ENCODE data around the gene POLR2M. TPM values are rescaled to one million over a fixed set of nuclear protein-coding genes. Genes with fewer than 3 reads are reported as not detected.

Gene POLR2M
- total RNA-seq, 1 donor: 71.7 TPM

DNA sequence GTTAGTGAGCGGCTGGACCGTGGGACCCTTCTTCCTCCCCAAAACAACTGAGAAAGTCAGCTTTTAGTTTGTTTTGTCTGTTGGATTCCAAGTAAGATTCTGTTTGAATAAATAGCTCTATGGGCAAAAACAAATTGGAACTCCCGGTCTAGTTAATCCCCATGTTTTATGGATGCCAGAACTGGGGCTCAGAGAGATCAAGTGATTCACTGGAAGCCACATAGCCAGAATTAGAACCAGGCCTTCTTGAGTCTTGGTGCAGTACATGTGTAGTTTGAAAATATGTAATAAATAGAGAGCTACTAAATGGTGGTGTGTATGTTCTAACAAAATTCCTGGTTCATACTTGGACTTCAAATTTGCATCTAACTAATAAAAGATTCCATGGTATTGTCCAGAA lies 29.3 kb upstream of the POLR2M start:
- DNase-seq (ENCODE audit: low read depth): no peak
- TF ChIP-seq, protein P1, sequence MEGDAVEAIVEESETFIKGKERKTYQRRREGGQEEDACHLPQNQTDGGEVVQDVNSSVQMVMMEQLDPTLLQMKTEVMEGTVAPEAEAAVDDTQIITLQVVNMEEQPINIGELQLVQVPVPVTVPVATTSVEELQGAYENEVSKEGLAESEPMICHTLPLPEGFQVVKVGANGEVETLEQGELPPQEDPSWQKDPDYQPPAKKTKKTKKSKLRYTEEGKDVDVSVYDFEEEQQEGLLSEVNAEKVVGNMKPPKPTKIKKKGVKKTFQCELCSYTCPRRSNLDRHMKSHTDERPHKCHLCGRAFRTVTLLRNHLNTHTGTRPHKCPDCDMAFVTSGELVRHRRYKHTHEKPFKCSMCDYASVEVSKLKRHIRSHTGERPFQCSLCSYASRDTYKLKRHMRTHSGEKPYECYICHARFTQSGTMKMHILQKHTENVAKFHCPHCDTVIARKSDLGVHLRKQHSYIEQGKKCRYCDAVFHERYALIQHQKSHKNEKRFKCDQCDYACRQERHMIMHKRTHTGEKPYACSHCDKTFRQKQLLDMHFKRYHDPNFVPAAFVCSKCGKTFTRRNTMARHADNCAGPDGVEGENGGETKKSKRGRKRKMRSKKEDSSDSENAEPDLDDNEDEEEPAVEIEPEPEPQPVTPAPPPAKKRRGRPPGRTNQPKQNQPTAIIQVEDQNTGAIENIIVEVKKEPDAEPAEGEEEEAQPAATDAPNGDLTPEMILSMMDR (IDR thresholded peaks at IDR 0.05; ENCODE audit: insufficient read depth, low read depth, low read length): no peak
- H3K4me3 ChIP-seq (ENCODE audit: low read depth, low read length): no peak overlapping the region

DNA sequence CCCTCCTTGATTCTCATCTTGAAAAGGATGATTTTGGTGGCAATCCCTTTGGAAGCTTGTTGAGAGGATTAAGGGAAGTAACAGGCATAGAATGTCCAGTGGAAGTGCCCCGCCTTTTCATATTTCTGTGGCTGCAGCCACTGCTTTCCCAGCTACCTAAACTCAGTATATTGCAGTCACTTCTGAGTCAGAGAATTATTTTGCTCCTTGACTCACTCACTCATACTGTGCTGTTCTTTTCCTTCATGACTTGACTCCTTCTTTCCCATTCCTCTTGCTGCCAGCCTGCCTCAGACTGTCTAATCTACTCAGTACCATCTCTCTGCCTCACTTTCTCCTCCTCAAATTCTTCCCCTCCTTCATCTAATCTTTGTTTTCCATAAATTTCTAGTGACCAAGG lies 26.5 kb upstream of the POLR2M start:
- DNase-seq (ENCODE audit: low read depth): no peak
- TF ChIP-seq, protein P1 (IDR thresholded peaks at IDR 0.05; ENCODE audit: insufficient read depth, low read depth, low read length): no peak
- no peak overlapping the region for H3K4me3 ChIP-seq (ENCODE audit: low read depth, low read length)

DNA sequence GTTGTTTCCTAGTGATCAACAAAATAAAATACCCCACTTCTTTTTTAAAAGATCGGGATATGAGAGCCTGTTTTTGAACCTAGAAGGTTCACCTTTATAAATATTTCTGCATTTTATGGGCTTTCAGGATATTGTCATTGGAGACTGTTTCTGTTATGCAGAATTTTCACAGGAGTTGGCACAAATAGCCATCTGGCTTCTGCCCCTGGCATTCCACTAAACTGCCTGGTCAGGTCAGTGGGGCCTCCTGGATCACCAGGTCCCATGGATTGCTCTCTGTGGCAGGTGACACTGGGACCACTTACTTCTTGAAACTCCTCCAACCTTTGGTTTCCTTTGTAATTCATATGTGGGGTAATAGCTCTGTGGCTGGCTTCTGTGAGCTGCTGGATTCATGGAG lies 25.5 kb upstream of the POLR2M start:
- DNase-seq (ENCODE audit: low read depth): no peak
- no peak overlapping the region for H3K4me3 ChIP-seq (ENCODE audit: low read depth, low read length)
- TF ChIP-seq, protein P1 (IDR thresholded peaks at IDR 0.05; ENCODE audit: insufficient read depth, low read depth, low read length): no peak

DNA sequence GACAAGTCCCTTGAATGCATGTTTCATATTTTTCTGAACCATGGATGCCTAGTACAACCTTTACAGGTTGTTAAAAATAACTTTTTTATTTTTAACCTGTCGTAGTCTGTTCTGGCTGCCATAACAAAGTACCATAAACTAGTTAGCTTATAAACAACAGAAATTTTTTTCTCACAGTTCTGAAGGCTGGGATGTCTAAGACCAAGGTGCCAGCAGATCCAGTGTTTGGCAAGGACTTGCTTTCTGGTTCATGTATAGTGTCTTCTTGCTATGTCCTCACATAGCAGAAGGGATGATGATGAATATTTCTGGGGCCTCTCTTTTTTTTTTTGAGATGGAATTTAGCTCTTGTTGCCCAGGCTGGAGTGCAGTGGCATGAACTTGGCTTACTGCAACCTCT lies 23.0 kb upstream of the POLR2M start:
- DNase-seq (ENCODE audit: low read depth): no peak
- no peak overlapping the region for H3K4me3 ChIP-seq (ENCODE audit: low read depth, low read length)
- TF ChIP-seq, protein P1 (IDR thresholded peaks at IDR 0.05; ENCODE audit: insufficient read depth, low read depth, low read length): no peak

DNA sequence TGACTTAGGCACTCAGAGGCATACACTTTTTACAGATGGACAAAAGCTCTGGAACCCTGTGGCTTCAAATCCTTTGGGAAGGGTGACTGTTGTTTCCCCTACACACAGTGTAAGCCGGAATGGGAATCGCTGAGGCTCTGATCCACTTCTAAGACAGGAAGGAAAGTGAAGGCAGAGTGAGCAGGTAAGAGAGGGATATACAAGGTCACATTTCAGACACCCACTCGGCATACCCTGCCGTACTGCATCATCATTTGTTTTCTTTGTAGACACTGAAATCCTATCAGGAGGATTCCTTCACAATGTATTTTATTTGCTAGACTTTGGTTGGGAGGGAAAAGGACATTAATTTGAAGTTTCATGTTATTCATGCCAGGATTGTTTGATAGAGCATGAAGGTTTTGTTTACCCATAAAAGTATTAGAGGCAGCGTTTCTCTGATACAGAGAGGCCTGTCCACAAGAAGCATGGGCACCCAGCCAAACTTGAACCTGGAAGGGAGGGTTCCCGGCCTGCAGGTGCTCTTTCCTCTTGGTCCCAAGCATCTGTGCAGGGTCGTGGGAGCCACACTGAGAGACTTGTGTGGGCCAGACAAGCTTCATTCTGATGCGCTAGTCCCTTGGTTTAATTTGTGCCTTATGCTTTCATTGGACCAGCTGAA lies 21.9 kb upstream of the POLR2M start:
- TF ChIP-seq, protein P1 (IDR thresholded peaks at IDR 0.05; ENCODE audit: insufficient read depth, low read depth, low read length): no peak
- H3K4me3 ChIP-seq (ENCODE audit: low read depth, low read length): no peak overlapping the region
- no peak for DNase-seq (ENCODE audit: low read depth)

DNA sequence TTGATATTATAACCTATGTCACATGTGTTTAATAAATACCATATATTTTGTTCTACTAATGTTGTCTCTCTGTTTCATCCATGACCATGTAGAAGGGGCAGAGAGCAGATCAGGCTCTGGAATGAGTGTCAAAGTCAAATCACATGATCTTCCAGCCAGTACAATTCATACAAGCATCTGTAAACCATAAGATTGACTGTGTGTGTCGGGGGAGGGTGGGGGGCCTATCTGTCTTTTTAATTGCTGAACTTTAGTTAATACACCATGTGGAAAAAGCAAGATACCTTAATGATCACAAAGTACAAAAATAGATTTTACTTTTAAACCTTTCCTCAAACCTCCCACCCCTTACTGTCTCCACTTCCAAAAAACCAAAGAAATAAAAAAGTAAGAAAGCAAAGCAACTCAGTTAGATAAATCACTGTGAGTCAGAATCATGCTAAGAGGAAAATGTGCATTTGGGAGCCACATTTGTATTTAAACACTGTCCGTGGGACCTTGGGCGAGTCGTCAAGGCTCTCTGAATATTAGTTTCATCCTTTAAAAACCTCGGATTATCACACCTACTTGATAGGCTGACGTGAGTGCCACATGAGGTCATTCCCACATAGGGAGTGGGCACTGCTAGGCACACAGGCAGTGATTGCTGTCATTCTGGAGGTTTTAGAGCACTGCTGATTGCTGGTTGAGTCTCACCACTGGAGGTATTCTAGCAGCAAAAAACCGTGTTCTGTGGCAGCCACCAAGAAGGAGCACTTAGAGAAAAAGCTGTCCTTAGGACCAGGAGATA lies 21.0 kb upstream of the POLR2M start:
- no peak for DNase-seq (ENCODE audit: low read depth)
- H3K4me3 ChIP-seq (ENCODE audit: low read depth, low read length): no peak overlapping the region
- TF ChIP-seq, protein P1 (IDR thresholded peaks at IDR 0.05; ENCODE audit: insufficient read depth, low read depth, low read length): no peak
